ENCODE data around the gene MAP2K3. TPM values are rescaled to one million over a fixed set of nuclear protein-coding genes. Genes with fewer than 3 reads are reported as not detected.

Gene MAP2K3
- total and polyA plus RNA-seq, 10 of the 15 experiments (the other 5 are each of a cell fraction or from before 2014, with no cell fraction given): 0.71 to 39.4 (median 18.6) TPM

GRCh38 chr17:21287703-21288449 lies 3.4 kb downstream of the MAP2K3 start (continued):
- TF ChIP-seq ZNF687 (IDR thresholded peaks at IDR 0.05): peak; percentile 70
- no peak for TF ChIP-seq GABPA (IDR thresholded peaks at IDR 0.05; ENCODE audit: low read depth)
- TF ChIP-seq MAX (IDR thresholded peaks at IDR 0.05; ENCODE audit: low read depth, low read length): peak; percentile 22; the same call in 1 of the 2 replicates
- no peak for TF ChIP-seq ZNF384 (IDR thresholded peaks at IDR 0.05; ENCODE audit: borderline replicate concordance, low read depth, low read length)
- no peak for TF ChIP-seq ZBTB33 (IDR thresholded peaks at IDR 0.05)
- peak; percentile 51; the same call in 1 of the 2 replicates for TF ChIP-seq SIN3A (IDR thresholded peaks at IDR 0.05; ENCODE audit: low read depth, low read length)
- TF ChIP-seq SMAD1 (IDR thresholded peaks at IDR 0.05; ENCODE audit: low read depth, partially characterized antibody): no peak
- TF ChIP-seq NFXL1 (IDR thresholded peaks at IDR 0.05; ENCODE audit: borderline replicate concordance): no peak
- TF ChIP-seq IKZF1 (conservative IDR thresholded peaks at IDR 0.05): peak; percentile 83
- no peak for TF ChIP-seq ZBTB4 (CRISPR knock-in tag; IDR thresholded peaks at IDR 0.05)
- TF ChIP-seq POLR2AphosphoS2 (IDR thresholded peaks at IDR 0.05; ENCODE audit: low read depth, low read length): 0 out of 2 replicates have a peak, but pooled peaks have one; percentile 39
- TF ChIP-seq FOXM1 (IDR thresholded peaks at IDR 0.05; ENCODE audit: low read depth, low read length): no peak
- no peak for TF ChIP-seq CTCF (IDR thresholded peaks at IDR 0.05 in 2 of 3, conservative IDR thresholded peaks at IDR 0.05 in 1 of 3; ENCODE audit: control insufficient read depth in 2 of 3, extremely low read depth in 1 of 3, insufficient read depth in 1 of 3, low read depth in 3 of 3, low read length in 3 of 3)
- TF ChIP-seq FOXK2 (IDR thresholded peaks at IDR 0.05): no peak
- no peak for TF ChIP-seq PBX3 (IDR thresholded peaks at IDR 0.05; ENCODE audit: insufficient replicate concordance, low read depth, low read length)
